ENCODE measurements around the gene CD69.

- TF ChIP-seq, protein P1, sequence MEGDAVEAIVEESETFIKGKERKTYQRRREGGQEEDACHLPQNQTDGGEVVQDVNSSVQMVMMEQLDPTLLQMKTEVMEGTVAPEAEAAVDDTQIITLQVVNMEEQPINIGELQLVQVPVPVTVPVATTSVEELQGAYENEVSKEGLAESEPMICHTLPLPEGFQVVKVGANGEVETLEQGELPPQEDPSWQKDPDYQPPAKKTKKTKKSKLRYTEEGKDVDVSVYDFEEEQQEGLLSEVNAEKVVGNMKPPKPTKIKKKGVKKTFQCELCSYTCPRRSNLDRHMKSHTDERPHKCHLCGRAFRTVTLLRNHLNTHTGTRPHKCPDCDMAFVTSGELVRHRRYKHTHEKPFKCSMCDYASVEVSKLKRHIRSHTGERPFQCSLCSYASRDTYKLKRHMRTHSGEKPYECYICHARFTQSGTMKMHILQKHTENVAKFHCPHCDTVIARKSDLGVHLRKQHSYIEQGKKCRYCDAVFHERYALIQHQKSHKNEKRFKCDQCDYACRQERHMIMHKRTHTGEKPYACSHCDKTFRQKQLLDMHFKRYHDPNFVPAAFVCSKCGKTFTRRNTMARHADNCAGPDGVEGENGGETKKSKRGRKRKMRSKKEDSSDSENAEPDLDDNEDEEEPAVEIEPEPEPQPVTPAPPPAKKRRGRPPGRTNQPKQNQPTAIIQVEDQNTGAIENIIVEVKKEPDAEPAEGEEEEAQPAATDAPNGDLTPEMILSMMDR (IDR thresholded peaks at IDR 0.05): no peak
- TF ChIP-seq EZH2 (IDR thresholded peaks at IDR 0.05; ENCODE audit: borderline replicate concordance, insufficient read depth, low read depth, low read length, poor library complexity, severe bottlenecking): no peak
Observed at GRCh38 chr12:9784816-9785215, 24.1 kb upstream of the CD69 start.
